ENCODE measurements around the gene JAKMIP2.
A peak's percentile ranks its signal among the peaks of the same experiment; 100 is the strongest.

JAKMIP2 gene

DNA sequence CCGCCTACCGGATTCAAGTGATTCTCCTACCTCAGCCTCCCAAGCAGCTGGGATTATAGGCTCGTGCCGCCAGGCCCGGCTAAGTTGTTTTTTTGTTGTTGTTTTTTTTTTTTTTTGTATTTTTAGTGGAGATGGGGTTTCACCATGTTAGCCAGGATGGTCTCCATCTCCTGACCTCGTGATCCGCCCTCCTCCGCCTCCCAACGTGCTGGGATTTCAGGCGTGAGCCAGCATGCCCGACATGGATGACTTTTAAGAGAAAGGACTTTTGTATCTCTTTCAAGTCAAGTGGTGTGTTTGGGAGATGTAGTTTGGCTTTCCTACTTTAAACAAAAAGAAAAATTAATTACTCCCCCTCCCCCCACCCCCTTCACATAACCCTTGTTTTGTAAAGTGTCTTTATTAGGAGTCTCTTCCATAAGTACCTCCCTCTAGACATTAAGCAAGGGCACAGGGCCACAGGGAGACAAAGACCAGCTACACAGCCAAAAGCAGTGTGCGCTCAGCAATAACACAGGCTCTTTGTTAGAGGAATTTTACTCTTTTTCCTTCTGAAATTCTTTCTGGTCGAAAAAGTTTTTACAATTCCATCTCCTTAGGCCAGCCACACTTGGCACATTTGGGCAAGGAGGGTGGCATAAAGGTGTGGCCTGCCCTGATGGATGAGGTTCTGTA is 31.2 kb downstream of the JAKMIP2 start:
- H3K4me2 ChIP-seq (ENCODE audit: low read length), result no peak overlapping the region
- H3K4me1 ChIP-seq (ENCODE audit: control insufficient read depth, low read depth, low read length), result peaks cover 5% of the 10 kb centered on the region
- no peaks in the 10 kb centered on the region for H3K27me3 ChIP-seq (ENCODE audit: insufficient read depth, low read length, poor library complexity)
- no CpG with 5 or more reads among the region's 13 CpGs for WGBS (ENCODE audit: extremely low coverage, insufficient coverage, low lambda C conversion rate)
- no peak overlapping the region for H2AK5ac ChIP-seq (ENCODE audit: low read length)
- H3K23ac ChIP-seq (ENCODE audit: low read length), result no peak overlapping the region
- H3K79me2 ChIP-seq (ENCODE audit: control insufficient read depth, insufficient read depth, low read length), result no peaks in the 10 kb centered on the region
- no peaks in the 10 kb centered on the region for H3K79me1 ChIP-seq (ENCODE audit: low read length)
- peak overlapping the region; percentile 60 for H3K4ac ChIP-seq (ENCODE audit: low read depth, low read length)
- H3K27ac ChIP-seq (ENCODE audit: low read depth, low read length), result no peak overlapping the region
- no peak for DNase-seq
- H3K18ac ChIP-seq (ENCODE audit: low read length), result peak overlapping the region; percentile 68
- no peak overlapping the region for H3K9ac ChIP-seq (ENCODE audit: low read length)
- no peak overlapping the region for H4K5ac ChIP-seq (ENCODE audit: low read length)
- no peak overlapping the region for H3K56ac ChIP-seq (ENCODE audit: low read length)
- H3K4me3 ChIP-seq (ENCODE audit: low read length), result no peak overlapping the region
- H4K8ac ChIP-seq (ENCODE audit: low read depth, low read length), result no peak overlapping the region
- peak overlapping the region; percentile 64 for H2BK120ac ChIP-seq (ENCODE audit: low read depth, low read length)
- no peak overlapping the region for H2BK15ac ChIP-seq (replicated peaks; ENCODE audit: low read depth)
- H2BK5ac ChIP-seq (ENCODE audit: low read length), result no peak overlapping the region
- H3K36me3 ChIP-seq (ENCODE audit: control insufficient read depth, insufficient read depth, low read length), result no peaks in the 10 kb centered on the region

- WGBS (ENCODE audit: extremely low coverage, insufficient coverage, low lambda C conversion rate), result no CpG with 5 or more reads among the region's 4 CpGs
- no peak overlapping the region for H2AK5ac ChIP-seq (ENCODE audit: low read length)
- H3K18ac ChIP-seq (ENCODE audit: low read length), result no peak overlapping the region
- DNase-seq, result peak; percentile 92
- H4K5ac ChIP-seq (ENCODE audit: low read length), result no peak overlapping the region
- no peak overlapping the region for H3K4me2 ChIP-seq (ENCODE audit: low read length)
- H3K27ac ChIP-seq (ENCODE audit: low read depth, low read length), result no peak overlapping the region
- H4K8ac ChIP-seq (ENCODE audit: low read depth, low read length), result no peak overlapping the region
- no peak overlapping the region for H3K4me3 ChIP-seq (ENCODE audit: low read length)
- no peak overlapping the region for H3K4ac ChIP-seq (ENCODE audit: low read depth, low read length)
- no peak overlapping the region for H2BK5ac ChIP-seq (ENCODE audit: low read length)
- H3K79me2 ChIP-seq (ENCODE audit: control insufficient read depth, insufficient read depth, low read length), result no peaks in the 10 kb centered on the region
- H3K9ac ChIP-seq (ENCODE audit: low read length), result no peak overlapping the region
- H3K23ac ChIP-seq (ENCODE audit: low read length), result no peak overlapping the region
- no peak overlapping the region for H3K56ac ChIP-seq (ENCODE audit: low read length)
- no peak overlapping the region for H2BK120ac ChIP-seq (ENCODE audit: low read depth, low read length)
- H2BK15ac ChIP-seq (replicated peaks; ENCODE audit: low read depth), result no peak overlapping the region
- peaks cover 5% of the 10 kb centered on the region for H3K4me1 ChIP-seq (ENCODE audit: control insufficient read depth, low read depth, low read length)
- H3K27me3 ChIP-seq (ENCODE audit: insufficient read depth, low read length, poor library complexity), result no peaks in the 10 kb centered on the region
- no peaks in the 10 kb centered on the region for H3K79me1 ChIP-seq (ENCODE audit: low read length)
- H3K36me3 ChIP-seq (ENCODE audit: control insufficient read depth, insufficient read depth, low read length), result no peaks in the 10 kb centered on the region
Observed at GRCh38 chr5:147750065-147750464, 32.5 kb downstream of the JAKMIP2 start.

DNA sequence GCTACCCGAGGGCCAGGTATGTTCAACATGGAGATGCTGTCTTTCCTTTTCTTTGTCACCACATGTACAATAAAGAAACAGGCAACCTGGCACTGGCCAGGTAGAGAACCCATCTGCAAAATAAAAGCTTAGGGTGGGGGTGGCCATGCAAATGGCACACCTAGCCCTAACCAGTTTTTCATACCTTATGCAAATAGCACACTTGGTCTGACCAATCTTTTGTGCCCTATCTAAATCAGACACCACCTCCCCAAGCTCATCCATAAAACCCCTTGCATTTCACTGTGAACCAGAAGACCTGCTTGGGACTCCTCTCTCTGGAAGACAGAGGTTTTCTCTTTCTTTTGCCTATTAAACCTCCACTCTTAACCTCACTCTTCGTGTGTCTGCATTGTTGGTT is 33.9 kb downstream of the JAKMIP2 start:
- Histone ChIP-seq H2BK120ac (ENCODE audit: low read depth, low read length) (no peak overlapping the region), H3K4me2 (ENCODE audit: low read length) (no peak overlapping the region), H2AK5ac (ENCODE audit: low read length) (no peak overlapping the region), H4K5ac (ENCODE audit: low read length) (no peak overlapping the region), H3K23ac (ENCODE audit: low read length) (no peak overlapping the region), H3K18ac (ENCODE audit: low read length) (no peak overlapping the region), H2BK5ac (ENCODE audit: low read length) (no peak overlapping the region), H3K4me3 (ENCODE audit: low read length) (no peak overlapping the region), H3K9ac (ENCODE audit: low read length) (no peak overlapping the region), H3K27ac (ENCODE audit: low read depth, low read length) (no peak overlapping the region), H3K36me3 (ENCODE audit: control insufficient read depth, insufficient read depth, low read length) (no peaks in the 10 kb centered on the region), H3K56ac (ENCODE audit: low read length) (peak overlapping the region; percentile 34), H3K27me3 (ENCODE audit: insufficient read depth, low read length, poor library complexity) (no peaks in the 10 kb centered on the region), H3K79me1 (ENCODE audit: low read length) (no peaks in the 10 kb centered on the region), H3K4me1 (ENCODE audit: control insufficient read depth, low read depth, low read length) (peaks cover 5% of the 10 kb centered on the region), H2BK15ac (replicated peaks; ENCODE audit: low read depth) (no peak overlapping the region), H3K79me2 (ENCODE audit: control insufficient read depth, insufficient read depth, low read length) (no peaks in the 10 kb centered on the region), H3K4ac (ENCODE audit: low read depth, low read length) (no peak overlapping the region), H4K8ac (ENCODE audit: low read depth, low read length) (no peak overlapping the region)
- DNase-seq, result no peak
- no CpG with 5 or more reads among the region's 2 CpGs for WGBS (ENCODE audit: extremely low coverage, insufficient coverage, low lambda C conversion rate)

DNA sequence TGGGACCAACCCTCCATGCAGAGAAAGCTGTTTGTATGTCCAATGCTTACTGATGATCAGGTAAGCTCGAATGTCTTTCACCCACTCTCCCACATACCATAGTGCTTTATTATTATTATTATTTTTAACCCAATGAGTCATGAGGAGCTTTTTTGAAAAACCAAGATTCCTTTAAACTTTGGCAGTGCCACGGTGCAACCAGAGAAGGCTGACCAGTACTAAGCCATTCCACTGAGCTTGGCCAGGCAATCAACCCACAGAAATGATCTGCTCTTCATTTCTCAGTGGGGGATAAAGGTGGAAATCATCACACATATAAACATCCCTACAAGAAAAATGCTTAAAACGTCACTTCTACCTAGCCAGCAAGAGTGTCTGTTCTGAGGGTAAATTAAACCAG is 35.5 kb downstream of the JAKMIP2 start:
- Histone ChIP-seq H3K27ac (ENCODE audit: low read depth, low read length) (no peak overlapping the region), H3K23ac (ENCODE audit: low read length) (no peak overlapping the region), H4K8ac (ENCODE audit: low read depth, low read length) (no peak overlapping the region), H3K56ac (ENCODE audit: low read length) (no peak overlapping the region), H2BK5ac (ENCODE audit: low read length) (no peak overlapping the region), H2AK5ac (ENCODE audit: low read length) (no peak overlapping the region), H3K36me3 (ENCODE audit: control insufficient read depth, insufficient read depth, low read length) (no peaks in the 10 kb centered on the region), H2BK120ac (ENCODE audit: low read depth, low read length) (no peak overlapping the region), H3K4me1 (ENCODE audit: control insufficient read depth, low read depth, low read length) (peaks cover 5% of the 10 kb centered on the region), H3K79me1 (ENCODE audit: low read length) (no peaks in the 10 kb centered on the region), H4K5ac (ENCODE audit: low read length) (no peak overlapping the region), H3K4ac (ENCODE audit: low read depth, low read length) (no peak overlapping the region), H3K27me3 (ENCODE audit: insufficient read depth, low read length, poor library complexity) (no peaks in the 10 kb centered on the region), H3K4me2 (ENCODE audit: low read length) (no peak overlapping the region), H2BK15ac (replicated peaks; ENCODE audit: low read depth) (no peak overlapping the region), H3K4me3 (ENCODE audit: low read length) (no peak overlapping the region), H3K79me2 (ENCODE audit: control insufficient read depth, insufficient read depth, low read length) (no peaks in the 10 kb centered on the region), H3K18ac (ENCODE audit: low read length) (no peak overlapping the region), H3K9ac (ENCODE audit: low read length) (no peak overlapping the region)
- DNase-seq, result no peak
- WGBS (ENCODE audit: extremely low coverage, insufficient coverage, low lambda C conversion rate), result no CpG with 5 or more reads among the region's 3 CpGs

GRCh38 chr5:147743678-147744374 is 38.7 kb downstream of the JAKMIP2 start:
- no peak for DNase-seq
- no peak overlapping the region for H3K4me3 ChIP-seq (ENCODE audit: low read length)
- no peak overlapping the region for H3K27ac ChIP-seq (ENCODE audit: low read depth, low read length)
- no peak overlapping the region for H3K4ac ChIP-seq (ENCODE audit: low read depth, low read length)
- no peak overlapping the region for H4K8ac ChIP-seq (ENCODE audit: low read depth, low read length)
- H3K79me2 ChIP-seq (ENCODE audit: control insufficient read depth, insufficient read depth, low read length), result no peaks in the 10 kb centered on the region
- H2BK15ac ChIP-seq (replicated peaks; ENCODE audit: low read depth), result no peak overlapping the region
- no peaks in the 10 kb centered on the region for H3K36me3 ChIP-seq (ENCODE audit: control insufficient read depth, insufficient read depth, low read length)
- no peak overlapping the region for H2BK120ac ChIP-seq (ENCODE audit: low read depth, low read length)
- H3K27me3 ChIP-seq (ENCODE audit: insufficient read depth, low read length, poor library complexity), result no peaks in the 10 kb centered on the region
- no peak overlapping the region for H3K9ac ChIP-seq (ENCODE audit: low read length)
- WGBS (ENCODE audit: extremely low coverage, insufficient coverage, low lambda C conversion rate), result no CpG with 5 or more reads among the region's 1 CpG
- H3K4me2 ChIP-seq (ENCODE audit: low read length), result no peak overlapping the region
- H4K5ac ChIP-seq (ENCODE audit: low read length), result no peak overlapping the region
- H2BK5ac ChIP-seq (ENCODE audit: low read length), result no peak overlapping the region
- H3K18ac ChIP-seq (ENCODE audit: low read length), result no peak overlapping the region
- no peak overlapping the region for H2AK5ac ChIP-seq (ENCODE audit: low read length)
- no peak overlapping the region for H3K56ac ChIP-seq (ENCODE audit: low read length)
- H3K23ac ChIP-seq (ENCODE audit: low read length), result no peak overlapping the region
- peaks cover 1% of the 10 kb centered on the region for H3K4me1 ChIP-seq (ENCODE audit: control insufficient read depth, low read depth, low read length)
- H3K79me1 ChIP-seq (ENCODE audit: low read length), result no peaks in the 10 kb centered on the region
